A549 (cell line): ENCODE measurements around the gene COG5.

Experiments used
- CHD2 ChIP-seq: fragments of 150-350 bp; IDR thresholded peaks from 2 replicates; pipeline ENCODE4 v1.6.1; 2014; ENCODE audit warnings: low read length; ENCODE audit not compliant: partially characterized antibody
- CTCF ChIP-seq: fragments of >200 bp; sonication (Bioruptor Twin); formaldehyde crosslinking; IDR thresholded peaks from 3 replicates; pipeline ENCODE4 v1.5.1; 2016
- HOXA7 ChIP-seq: fragments of 250-450 bp; sonication (Bioruptor Pico); IDR thresholded peaks from 2 replicates; pipeline ENCODE4 v1.5.0; 2020; ENCODE audit warnings: mild to moderate bottlenecking, moderate library complexity
- TF ChIP-seq, protein P1 (sequence below): IDR thresholded peaks from 2 replicates; pipeline ENCODE4 v1.6.1; 2012

DNA sequence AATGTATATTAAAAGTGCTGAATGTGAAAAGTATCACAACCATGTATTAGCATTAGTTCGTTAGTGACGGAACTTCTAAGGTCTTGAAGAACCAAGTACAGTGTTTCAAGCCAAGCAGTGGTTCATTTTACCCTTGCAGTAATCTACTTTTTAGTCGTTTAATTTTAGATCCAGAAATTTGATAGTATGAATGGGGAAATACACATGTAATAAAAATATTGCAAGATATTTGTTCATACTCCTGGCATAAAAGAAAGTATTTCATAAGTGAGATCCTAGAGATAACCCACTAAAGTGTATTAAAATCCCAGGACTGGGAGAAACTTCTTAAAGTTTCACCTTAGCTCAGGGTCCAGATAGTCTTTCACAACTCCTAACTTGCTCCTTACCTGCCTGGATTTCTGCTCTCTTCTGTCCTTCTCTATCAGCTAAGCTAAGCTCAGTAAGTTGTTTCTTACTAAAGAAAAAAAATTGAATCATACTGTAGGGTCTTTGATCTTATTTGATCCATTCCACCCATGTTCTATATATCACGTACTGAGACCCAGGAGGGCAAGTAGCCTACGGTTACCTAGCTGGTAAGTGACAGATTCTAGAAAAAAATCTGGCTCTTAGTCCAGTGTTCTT is 17.8 kb upstream of the COG5 start:
- TF ChIP-seq, protein P1, sequence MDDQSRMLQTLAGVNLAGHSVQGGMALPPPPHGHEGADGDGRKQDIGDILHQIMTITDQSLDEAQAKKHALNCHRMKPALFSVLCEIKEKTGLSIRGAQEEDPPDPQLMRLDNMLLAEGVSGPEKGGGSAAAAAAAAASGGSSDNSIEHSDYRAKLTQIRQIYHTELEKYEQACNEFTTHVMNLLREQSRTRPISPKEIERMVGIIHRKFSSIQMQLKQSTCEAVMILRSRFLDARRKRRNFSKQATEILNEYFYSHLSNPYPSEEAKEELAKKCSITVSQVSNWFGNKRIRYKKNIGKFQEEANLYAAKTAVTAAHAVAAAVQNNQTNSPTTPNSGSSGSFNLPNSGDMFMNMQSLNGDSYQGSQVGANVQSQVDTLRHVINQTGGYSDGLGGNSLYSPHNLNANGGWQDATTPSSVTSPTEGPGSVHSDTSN: no peak
- TF ChIP-seq HOXA7 (CRISPR knock-in tag) (no peak), CTCF (no peak), CHD2 (no peak)
